ENCODE results near the gene ZCCHC7. TPM values are rescaled to one million over a fixed set of nuclear protein-coding genes. Genes with fewer than 3 reads are reported as not detected.
"Not testable (repeated sequence)": the region's sequence is repeated elsewhere in the genome, so short reads cannot be mapped to it uniquely, and the experiment has no call there.

The ZCCHC7 gene
- total and polyA plus RNA-seq, 9 of the 15 experiments (the other 6 are each of a cell fraction or from before 2014, with no cell fraction given) = 34.1 to 68.9 (median 48.8) TPM

DNA sequence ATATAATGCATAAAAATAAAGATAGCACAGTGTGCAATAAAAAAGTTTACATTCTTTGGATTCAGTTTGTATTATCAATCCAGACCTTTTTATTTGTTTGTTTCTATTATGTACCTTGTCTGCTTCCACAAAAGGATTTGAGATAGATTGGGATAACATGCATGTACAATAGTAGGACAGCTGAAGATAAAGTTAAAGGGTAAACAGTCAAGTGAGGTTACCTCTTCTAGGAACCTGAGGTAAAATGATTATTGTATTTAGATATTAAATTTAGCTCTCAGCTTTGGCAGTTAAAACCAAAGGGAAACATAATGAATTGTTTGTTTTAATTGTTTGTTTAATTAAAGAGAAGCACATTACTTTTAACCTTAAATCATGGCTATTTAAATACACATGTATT, 81.7 kb downstream of the ZCCHC7 start (continued):
- TF ChIP-seq, protein P1, sequence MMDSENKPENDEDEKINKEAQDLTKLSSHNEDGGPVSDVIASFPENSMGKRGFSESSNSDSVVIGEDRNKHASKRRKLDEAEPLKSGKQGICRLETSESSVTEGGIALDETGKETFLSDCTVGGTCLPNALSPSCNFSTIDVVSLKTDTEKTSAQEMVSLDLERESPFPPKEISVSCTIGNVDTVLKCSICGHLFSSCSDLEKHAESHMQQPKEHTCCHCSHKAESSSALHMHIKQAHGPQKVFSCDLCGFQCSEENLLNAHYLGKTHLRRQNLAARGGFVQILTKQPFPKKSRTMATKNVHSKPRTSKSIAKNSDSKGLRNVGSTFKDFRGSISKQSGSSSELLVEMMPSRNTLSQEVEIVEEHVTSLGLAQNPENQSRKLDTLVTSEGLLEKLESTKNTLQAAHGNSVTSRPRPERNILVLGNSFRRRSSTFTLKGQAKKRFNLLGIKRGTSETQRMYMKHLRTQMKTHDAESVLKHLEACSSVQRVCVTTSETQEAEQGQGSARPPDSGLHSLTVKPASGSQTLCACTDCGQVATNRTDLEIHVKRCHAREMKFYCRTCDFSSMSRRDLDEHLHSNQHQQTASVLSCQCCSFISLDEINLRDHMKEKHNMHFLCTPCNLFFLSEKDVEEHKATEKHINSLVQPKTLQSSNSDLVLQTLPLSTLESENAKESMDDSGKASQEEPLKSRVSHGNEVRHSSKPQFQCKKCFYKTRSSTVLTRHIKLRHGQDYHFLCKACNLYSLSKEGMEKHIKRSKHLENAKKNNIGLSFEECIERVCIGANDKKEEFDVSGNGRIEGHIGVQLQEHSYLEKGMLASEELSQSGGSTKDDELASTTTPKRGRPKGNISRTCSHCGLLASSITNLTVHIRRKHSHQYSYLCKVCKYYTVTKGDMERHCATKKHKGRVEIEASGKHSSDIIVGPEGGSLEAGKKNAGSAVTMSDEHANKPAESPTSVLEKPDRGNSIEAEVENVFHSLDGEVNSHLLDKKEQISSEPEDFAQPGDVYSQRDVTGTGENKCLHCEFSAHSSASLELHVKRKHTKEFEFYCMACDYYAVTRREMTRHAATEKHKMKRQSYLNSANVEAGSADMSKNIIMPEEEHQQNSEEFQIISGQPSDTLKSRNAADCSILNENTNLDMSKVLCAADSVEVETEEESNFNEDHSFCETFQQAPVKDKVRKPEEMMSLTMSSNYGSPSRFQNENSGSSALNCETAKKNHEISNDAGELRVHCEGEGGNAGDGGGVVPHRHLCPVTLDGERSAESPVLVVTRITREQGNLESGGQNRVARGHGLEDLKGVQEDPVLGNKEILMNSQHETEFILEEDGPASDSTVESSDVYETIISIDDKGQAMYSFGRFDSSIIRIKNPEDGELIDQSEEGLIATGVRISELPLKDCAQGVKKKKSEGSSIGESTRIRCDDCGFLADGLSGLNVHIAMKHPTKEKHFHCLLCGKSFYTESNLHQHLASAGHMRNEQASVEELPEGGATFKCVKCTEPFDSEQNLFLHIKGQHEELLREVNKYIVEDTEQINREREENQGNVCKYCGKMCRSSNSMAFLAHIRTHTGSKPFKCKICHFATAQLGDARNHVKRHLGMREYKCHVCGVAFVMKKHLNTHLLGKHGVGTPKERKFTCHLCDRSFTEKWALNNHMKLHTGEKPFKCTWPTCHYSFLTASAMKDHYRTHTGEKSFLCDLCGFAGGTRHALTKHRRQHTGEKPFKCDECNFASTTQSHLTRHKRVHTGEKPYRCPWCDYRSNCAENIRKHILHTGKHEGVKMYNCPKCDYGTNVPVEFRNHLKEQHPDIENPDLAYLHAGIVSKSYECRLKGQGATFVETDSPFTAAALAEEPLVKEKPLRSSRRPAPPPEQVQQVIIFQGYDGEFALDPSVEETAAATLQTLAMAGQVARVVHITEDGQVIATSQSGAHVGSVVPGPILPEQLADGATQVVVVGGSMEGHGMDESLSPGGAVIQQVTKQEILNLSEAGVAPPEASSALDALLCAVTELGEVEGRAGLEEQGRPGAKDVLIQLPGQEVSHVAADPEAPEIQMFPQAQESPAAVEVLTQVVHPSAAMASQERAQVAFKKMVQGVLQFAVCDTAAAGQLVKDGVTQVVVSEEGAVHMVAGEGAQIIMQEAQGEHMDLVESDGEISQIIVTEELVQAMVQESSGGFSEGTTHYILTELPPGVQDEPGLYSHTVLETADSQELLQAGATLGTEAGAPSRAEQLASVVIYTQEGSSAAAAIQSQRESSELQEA (IDR thresholded peaks at IDR 0.05; ENCODE audit: low read depth) = no peak

DNA sequence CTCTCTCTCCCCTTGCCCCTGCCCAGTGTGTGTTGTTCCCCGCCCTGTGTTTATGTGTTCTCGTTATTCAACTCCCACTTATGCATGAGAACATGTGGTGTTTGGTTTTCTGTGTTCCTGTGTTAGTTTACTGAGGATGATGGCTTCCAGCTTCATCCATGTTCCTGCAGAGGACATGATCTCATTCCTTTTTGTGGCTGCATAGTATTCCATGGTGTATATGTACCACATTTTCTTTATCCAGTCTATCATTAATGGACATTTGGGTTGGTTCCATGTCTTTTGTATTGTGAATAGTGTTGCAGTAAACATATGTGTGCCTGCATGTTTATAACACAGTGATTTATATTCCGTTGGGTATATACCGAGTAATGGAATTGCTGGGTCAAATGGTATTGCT, 83.1 kb downstream of the ZCCHC7 start:
- H2AFZ ChIP-seq (ENCODE audit: low read depth, low read length); POLR2A ChIA-PET; H3K27ac ChIP-seq (ENCODE audit: extremely low read depth, low read depth, low read length); H3K9ac ChIP-seq (ENCODE audit: insufficient read depth in 1 of 2, low read depth in 2 of 2, low read length in 2 of 2); H3K9me3 ChIP-seq (replicated peaks; ENCODE audit: control insufficient read depth, insufficient read depth, low read depth, low read length); FAIRE-seq; H3K4me2 ChIP-seq (ENCODE audit: insufficient read depth, low read length); CTCF ChIA-PET (ENCODE audit: low intra/inter-chr PET ratio); BruUV-seq (replicated peaks); ATAC-seq; DNase-seq (ENCODE audit: extremely low read depth in 1 of 4, low spot score in 3 of 4); H4K20me1 ChIP-seq (replicated peaks; ENCODE audit: control insufficient read depth, insufficient read depth, low read length); in situ Hi-C loops (cut with MboI); H3K4me3 ChIP-seq; H3K27me3 ChIP-seq (ENCODE audit: control insufficient read depth in 2 of 2, insufficient read depth in 2 of 2, low read length in 2 of 2); intact Hi-C loops (cut with micrococcal nuclease); H3K9me1 ChIP-seq (ENCODE audit: control insufficient read depth, insufficient read depth, low read length): not testable (repeated sequence)
- Histone ChIP-seq H3K4me1 (replicated peaks in 1 of 2; ENCODE audit: control insufficient read depth in 2 of 2, insufficient read depth in 2 of 2, low read length in 2 of 2) (peaks cover 17 to 31% of the 10 kb centered on the region in 2 experiments), H3K36me3 (ENCODE audit: control insufficient read depth, insufficient read depth, low read length) (peaks cover 48% of the 10 kb centered on the region), H3K79me2 (ENCODE audit: control insufficient read depth, insufficient read depth, low read length) (peaks cover 88% of the 10 kb centered on the region)
- peak; percentile 95 for TF ChIP-seq ZNF146 (CRISPR knock-in tag; IDR thresholded peaks at IDR 0.05; ENCODE audit: unreplicated experiment)
- 0 out of 4 replicates have a peak, but pooled peaks of 1 of the 2 experiments have one; percentile 35 for TF ChIP-seq KDM1A (IDR thresholded peaks at IDR 0.05)
- peak; percentile 24 for TF ChIP-seq RBM25 (IDR thresholded peaks at IDR 0.05; ENCODE audit: low read depth, low read length, severe bottlenecking)
- 100% methylated on average over 4 of the region's 4 CpGs for WGBS (ENCODE audit: insufficient coverage, low coverage, missing lambda C conversion rate)
